IMR-90 (cell line): ENCODE results near the gene RBFOX2. TPM values are rescaled to one million over a fixed set of nuclear protein-coding genes. Genes with fewer than 3 reads are reported as not detected.

Experiments
- ATAC-seq: fragments of 200-7000 bp; cut with Tn5 transposase; 2 replicates; pipeline ENCODE4 v1.9.1; 2020; ENCODE audit warnings: low read depth, mild to moderate bottlenecking, moderate library complexity
- BruUV-seq: library from RNA; stranded (reverse); fragments of 400-500 nt; replicated peaks from 2 replicates; lab custom pipeline; 2021; lab: Mats Ljungman, UMichigan
- CTCF ChIA-PET: fragments of 300-600 bp; formaldehyde crosslinking; extraction: SDS; loops from one replicate; lab custom pipeline; 2021; ENCODE audit warnings: antibody characterized with exemption; lab: Yijun Ruan, JAX
- POLR2A ChIA-PET: fragments of 300-600 bp; sonication (Branson Sonifier 250); formaldehyde crosslinking; loops from one replicate; lab custom pipeline; 2022; ENCODE audit warnings: antibody characterized with exemption; ENCODE audit not compliant: unreplicated experiment; lab: Charles Lee
- DNase-seq: peaks from one replicate; pipeline ENCODE4 v3.0.0; 2013
- H2AFZ ChIP-seq: replicated peaks from 2 replicates; pipeline ENCODE3; 2013; ENCODE audit warnings: low read length, mild to moderate bottlenecking; ENCODE audit not compliant: poor library complexity
- H2AK5ac ChIP-seq: 2 replicates; pipeline ENCODE4 v1.6.1; 2013; ENCODE audit warnings: low read depth, low read length, inconsistent platforms
- H2AK9ac ChIP-seq: replicated peaks from 2 replicates; pipeline ENCODE3; 2013; ENCODE audit warnings: mild to moderate bottlenecking, low read depth, low read length, moderate library complexity; ENCODE audit not compliant: poor library complexity
- H2BK120ac ChIP-seq: 2 replicates; pipeline ENCODE4 v1.6.1; 2013; ENCODE audit warnings: low read depth, low read length, inconsistent platforms
- H2BK15ac ChIP-seq: 3 replicates; pipeline ENCODE4 v1.6.1; 2013; ENCODE audit warnings: low read depth, low read length, inconsistent platforms
- H2BK20ac ChIP-seq: 2 replicates; pipeline ENCODE4 v1.6.1; 2013; ENCODE audit warnings: low read depth, mild to moderate bottlenecking, inconsistent platforms, low read length, moderate library complexity
- H2BK5ac ChIP-seq: 2 replicates; pipeline ENCODE4 v1.6.1; 2013; ENCODE audit warnings: mild to moderate bottlenecking, low read depth, low read length, inconsistent platforms; ENCODE audit not compliant: poor library complexity, severe bottlenecking
- H3K14ac ChIP-seq: replicated peaks from 2 replicates; pipeline ENCODE4 v1.6.1; 2013; ENCODE audit warnings: low read depth, low read length, inconsistent platforms
- H3K18ac ChIP-seq: 2 replicates; pipeline ENCODE4 v1.6.1; 2013; ENCODE audit warnings: low read depth, low read length, control low read depth
- H3K23ac ChIP-seq: 2 replicates; pipeline ENCODE4 v1.6.1; 2013; ENCODE audit warnings: low read depth, low read length, inconsistent platforms
- H3K27ac ChIP-seq: 2 replicates; pipeline ENCODE4 v1.5.1; 2013; ENCODE audit warnings: mild to moderate bottlenecking, control low read depth, low read length; ENCODE audit not compliant: insufficient read depth
- H3K27me3 ChIP-seq: 2 replicates; pipeline ENCODE4 v1.6.1; 2013; ENCODE audit warnings: low read length; ENCODE audit not compliant: control insufficient read depth, insufficient read depth
- H3K36me3 ChIP-seq: 2 replicates; pipeline ENCODE4 v1.6.1; 2013; ENCODE audit warnings: low read length, mixed read lengths; ENCODE audit not compliant: control insufficient read depth, insufficient read depth
- H3K4ac ChIP-seq: 2 replicates; pipeline ENCODE4 v1.6.1; 2013; ENCODE audit warnings: low read depth, low read length, inconsistent platforms
- H3K4me1 ChIP-seq: 2 replicates; pipeline ENCODE4 v1.6.1; 2013; ENCODE audit warnings: low read length, mixed read lengths; ENCODE audit not compliant: control insufficient read depth, insufficient read depth
- H3K4me2 ChIP-seq: 2 replicates; pipeline ENCODE4 v1.6.1; 2013; ENCODE audit warnings: low read depth, mild to moderate bottlenecking, control low read depth, low read length, moderate library complexity
- H3K4me3 ChIP-seq: 2 replicates; pipeline ENCODE4 v1.5.1; 2013; ENCODE audit warnings: low read depth, mild to moderate bottlenecking, control low read depth, low read length, moderate library complexity; ENCODE audit not compliant: insufficient read depth
- H3K56ac ChIP-seq: 2 replicates; pipeline ENCODE4 v1.6.1; 2013; ENCODE audit warnings: low read length, inconsistent platforms; ENCODE audit not compliant: insufficient read depth; ENCODE audit errors: extremely low read depth
- H3K79me1 ChIP-seq, 2 experiments: 2 replicates each; pipeline ENCODE4 v1.6.1; 2013; ENCODE audit warnings: low read length in 2 of 2, inconsistent platforms in 1 of 2, low read depth in 1 of 2
- H3K9ac ChIP-seq: 2 replicates; pipeline ENCODE4 v1.6.1; 2013; ENCODE audit warnings: low read depth, low read length, control low read depth
- H3K9me1 ChIP-seq: 2 replicates; pipeline ENCODE4 v1.6.1; 2013; ENCODE audit warnings: low read length, inconsistent platforms; ENCODE audit not compliant: insufficient read depth
- H3K9me3 ChIP-seq: 2 replicates; pipeline ENCODE4 v1.6.1; 2013; ENCODE audit warnings: low read length; ENCODE audit not compliant: control insufficient read depth, insufficient read depth
- H4K20me1 ChIP-seq: 2 replicates; pipeline ENCODE4 v1.6.1; 2013; ENCODE audit warnings: low read length, inconsistent platforms; ENCODE audit not compliant: insufficient read depth
- H4K5ac ChIP-seq: 2 replicates; pipeline ENCODE4 v1.6.1; 2013; ENCODE audit warnings: mild to moderate bottlenecking, low read depth, low read length, control low read depth
- H4K8ac ChIP-seq, 2 experiments: 2 replicates each; pipeline ENCODE4 v1.6.1; 2013; ENCODE audit warnings: low read depth in 2 of 2, low read length in 2 of 2, control low read depth in 1 of 2, inconsistent platforms in 1 of 2
- H4K91ac ChIP-seq: 2 replicates; pipeline ENCODE4 v1.6.1; 2013; ENCODE audit warnings: low read depth, low read length, inconsistent platforms; ENCODE audit not compliant: insufficient read depth
- BHLHE40 ChIP-seq: fragments of 150-350 bp; IDR thresholded peaks from 2 replicates; pipeline ENCODE4 v1.6.1; 2016; ENCODE audit warnings: mild to moderate bottlenecking, low read depth, low read length
- CEBPB ChIP-seq: IDR thresholded peaks from 2 replicates; pipeline ENCODE4 v1.6.1; 2012; ENCODE audit warnings: low read depth, low read length, improper control_type of control experiment
- CHD1 ChIP-seq: IDR thresholded peaks from 2 replicates; pipeline ENCODE4 v1.6.1; 2012; ENCODE audit warnings: low read depth, low read length, improper control_type of control experiment
- MAFK ChIP-seq: IDR thresholded peaks from 2 replicates; pipeline ENCODE4 v1.6.1; 2012; ENCODE audit warnings: low read depth, low read length, improper control_type of control experiment
- MAZ ChIP-seq: IDR thresholded peaks from 2 replicates; pipeline ENCODE4 v1.6.1; 2012; ENCODE audit warnings: low read depth, mild to moderate bottlenecking, low read length, improper control_type of control experiment, moderate library complexity, borderline replicate concordance
- MXI1 ChIP-seq: IDR thresholded peaks from 2 replicates; pipeline ENCODE4 v1.6.1; 2012; ENCODE audit warnings: low read depth, mild to moderate bottlenecking, low read length, moderate library complexity, borderline replicate concordance
- NFE2L2 ChIP-seq: fragments of 150-350 bp; IDR thresholded peaks from 2 replicates; pipeline ENCODE4 v1.6.1; 2016; ENCODE audit warnings: low read depth, mild to moderate bottlenecking, low read length
- POLR2A ChIP-seq: IDR thresholded peaks from 2 replicates; pipeline ENCODE4 v1.6.1; 2012; ENCODE audit warnings: mild to moderate bottlenecking, low read depth, low read length
- RAD21 ChIP-seq: IDR thresholded peaks from 2 replicates; pipeline ENCODE4 v1.6.1; 2012; ENCODE audit warnings: low read length, improper control_type of control experiment
- RCOR1 ChIP-seq: IDR thresholded peaks from 2 replicates; pipeline ENCODE4 v1.6.1; 2012; ENCODE audit warnings: mild to moderate bottlenecking, low read length, improper control_type of control experiment; ENCODE audit not compliant: insufficient replicate concordance
- RFX5 ChIP-seq: IDR thresholded peaks from 2 replicates; pipeline ENCODE4 v1.8.0; 2012; ENCODE audit warnings: low read depth, mild to moderate bottlenecking, low read length, moderate library complexity
- SMC3 ChIP-seq: fragments of 150-350 bp; IDR thresholded peaks from 2 replicates; pipeline ENCODE4 v1.6.1; 2016; ENCODE audit warnings: low read depth, mild to moderate bottlenecking, antibody characterized with exemption, low read length, moderate library complexity
- USF2 ChIP-seq: fragments of 150-350 bp; IDR thresholded peaks from 2 replicates; pipeline ENCODE4 v1.6.1; 2017; ENCODE audit warnings: mild to moderate bottlenecking, antibody characterized with exemption, low read length, low read depth
- WGBS, 2 experiments: methylation state at CpG; one replicate each; pipeline versions ENCODE4 v1.1.5 to v1.1.7; 2013; ENCODE audit warnings: missing lambda C conversion rate in 2 of 2; ENCODE audit not compliant: insufficient read length in 1 of 2; ENCODE audit errors: extremely low coverage in 2 of 2; 5-methylcytosine and 5-hydroxymethylcytosine counted together
- dilution Hi-C: fragments of 300-500 bp; cut with HindIII; formaldehyde crosslinking; loops from one replicate; pipeline ENCODE4 v1.14.3; 2018; ENCODE audit warnings: low sequenced_read_pairs; ENCODE audit not compliant: unreplicated experiment
- in situ Hi-C: fragments of 300-500 bp; cut with MboI; formaldehyde crosslinking; loops from 3 replicates; pipeline ENCODE4 v1.14.3; 2019; ENCODE audit warnings: low sequenced_read_pairs, inconsistent platforms, mixed read lengths
- intact Hi-C: fragments of 100-400 bp; cut with micrococcal nuclease; formaldehyde crosslinking; loops from 2 replicates; pipeline ENCODE4 v1.10.0; 2022
- polyA plus RNA-seq, 3 experiments: library from polyadenylated mRNA; depleted of rRNA; stranded (reverse); fragments of >200 nt; gene quantifications; 2 replicates each; pipeline ENCODE4 v1.2.3, GENCODE V29; 2012; ENCODE audit warnings: low replicate concordance in 1 of 3
- total RNA-seq: library from RNA; depleted of rRNA; stranded (reverse); fragments of >200 nt; gene quantifications from 2 replicates; pipeline ENCODE4 v1.2.3, GENCODE V29; 2012
- TF ChIP-seq, protein P1 (sequence below): conservative IDR thresholded peaks from 2 replicates; pipeline ENCODE4 v1.5.1; 2012; ENCODE audit warnings: mild to moderate bottlenecking, low read depth, low read length, improper control_type of control experiment

The RBFOX2 gene
- total and polyA plus RNA-seq, 2 of the 4 experiments (the other 2 are of a cell fraction) = 146 to 178 TPM

- DNase-seq = no peak
- no CpG with 5 or more reads among the region's 4 CpGs for WGBS, 2 experiments
- Histone ChIP-seq H2AK5ac (peak overlapping the region; percentile 2; the same call in 1 of the 2 replicates), H4K5ac (no peak overlapping the region), H2BK5ac (peak overlapping the region; percentile 17), H2AK9ac (no peak overlapping the region), H3K18ac (peak overlapping the region; percentile 60; the same call in 1 of the 2 replicates), H3K4me1 (peaks cover 21% of the 10 kb centered on the region), H4K91ac (no peak overlapping the region), H3K9me3 (no peaks in the 10 kb centered on the region), H3K56ac (no peak overlapping the region), H3K4ac (no peak overlapping the region), H2BK15ac (no peak overlapping the region), H2BK120ac (no peak overlapping the region), H2BK20ac (no peak overlapping the region), H4K20me1 (peaks cover 9% of the 10 kb centered on the region; the same call in 1 of the 2 replicates), H4K8ac (0 out of 4 replicates have a peak overlapping the region, but pooled peaks of 1 of the 2 experiments have one; percentile 13), H2AFZ (no peak overlapping the region), H3K9ac (no peak overlapping the region), H3K14ac (peak overlapping the region; percentile 30; the same call in 1 of the 2 replicates), H3K36me3 (no peaks in the 10 kb centered on the region), H3K4me2 (no peak overlapping the region), H3K23ac (no peak overlapping the region), H3K9me1 (peaks cover 10% of the 10 kb centered on the region), H3K4me3 (no peak overlapping the region), H3K79me1 (peaks cover 51 to 91% of the 10 kb centered on the region in 2 experiments), H3K27ac (no peak overlapping the region), H3K27me3 (no peaks in the 10 kb centered on the region)
- intact Hi-C loops (no loop called here), dilution Hi-C loops (no loop called here), in situ Hi-C loops (no loop called here)
- BruUV-seq = no TSS peak
- ChIA-PET POLR2A (no interaction called here), CTCF (interaction anchor here (0.6 kb wide), 1 partner anchor 49 kb away, joined by 3 read pairs; no protein-coding TSS in a partner anchor)
- no peak for ATAC-seq
- TF ChIP-seq POLR2A (no peak), RFX5 (no peak), USF2 (no peak), MXI1 (no peak), SMC3 (no peak), BHLHE40 (no peak), CHD1 (no peak), RCOR1 (no peak), CEBPB (no peak), MAZ (no peak), MAFK (no peak), NFE2L2 (no peak), RAD21 (no peak)
- TF ChIP-seq, protein P1, sequence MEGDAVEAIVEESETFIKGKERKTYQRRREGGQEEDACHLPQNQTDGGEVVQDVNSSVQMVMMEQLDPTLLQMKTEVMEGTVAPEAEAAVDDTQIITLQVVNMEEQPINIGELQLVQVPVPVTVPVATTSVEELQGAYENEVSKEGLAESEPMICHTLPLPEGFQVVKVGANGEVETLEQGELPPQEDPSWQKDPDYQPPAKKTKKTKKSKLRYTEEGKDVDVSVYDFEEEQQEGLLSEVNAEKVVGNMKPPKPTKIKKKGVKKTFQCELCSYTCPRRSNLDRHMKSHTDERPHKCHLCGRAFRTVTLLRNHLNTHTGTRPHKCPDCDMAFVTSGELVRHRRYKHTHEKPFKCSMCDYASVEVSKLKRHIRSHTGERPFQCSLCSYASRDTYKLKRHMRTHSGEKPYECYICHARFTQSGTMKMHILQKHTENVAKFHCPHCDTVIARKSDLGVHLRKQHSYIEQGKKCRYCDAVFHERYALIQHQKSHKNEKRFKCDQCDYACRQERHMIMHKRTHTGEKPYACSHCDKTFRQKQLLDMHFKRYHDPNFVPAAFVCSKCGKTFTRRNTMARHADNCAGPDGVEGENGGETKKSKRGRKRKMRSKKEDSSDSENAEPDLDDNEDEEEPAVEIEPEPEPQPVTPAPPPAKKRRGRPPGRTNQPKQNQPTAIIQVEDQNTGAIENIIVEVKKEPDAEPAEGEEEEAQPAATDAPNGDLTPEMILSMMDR = no peak
These were observed 44.1 kb downstream of the RBFOX2 start for GRCh38 chr22:35984183-35985175.
